ENCODE data around the gene SH3PXD2A. TPM values are rescaled to one million over a fixed set of nuclear protein-coding genes. Genes with fewer than 3 reads are reported as not detected.

Gene SH3PXD2A
- total and polyA plus RNA-seq, 12 donors = 6.9 to 44.9 (median 34.4) TPM

GRCh38 chr10:103678178-103678526 is 177.2 kb downstream of the SH3PXD2A start:
- ATAC-seq = peak; percentile 81 to 93 (median 88)
- no peaks in the 10 kb centered on the region for H3K9me3 ChIP-seq
- TF ChIP-seq, protein P1, sequence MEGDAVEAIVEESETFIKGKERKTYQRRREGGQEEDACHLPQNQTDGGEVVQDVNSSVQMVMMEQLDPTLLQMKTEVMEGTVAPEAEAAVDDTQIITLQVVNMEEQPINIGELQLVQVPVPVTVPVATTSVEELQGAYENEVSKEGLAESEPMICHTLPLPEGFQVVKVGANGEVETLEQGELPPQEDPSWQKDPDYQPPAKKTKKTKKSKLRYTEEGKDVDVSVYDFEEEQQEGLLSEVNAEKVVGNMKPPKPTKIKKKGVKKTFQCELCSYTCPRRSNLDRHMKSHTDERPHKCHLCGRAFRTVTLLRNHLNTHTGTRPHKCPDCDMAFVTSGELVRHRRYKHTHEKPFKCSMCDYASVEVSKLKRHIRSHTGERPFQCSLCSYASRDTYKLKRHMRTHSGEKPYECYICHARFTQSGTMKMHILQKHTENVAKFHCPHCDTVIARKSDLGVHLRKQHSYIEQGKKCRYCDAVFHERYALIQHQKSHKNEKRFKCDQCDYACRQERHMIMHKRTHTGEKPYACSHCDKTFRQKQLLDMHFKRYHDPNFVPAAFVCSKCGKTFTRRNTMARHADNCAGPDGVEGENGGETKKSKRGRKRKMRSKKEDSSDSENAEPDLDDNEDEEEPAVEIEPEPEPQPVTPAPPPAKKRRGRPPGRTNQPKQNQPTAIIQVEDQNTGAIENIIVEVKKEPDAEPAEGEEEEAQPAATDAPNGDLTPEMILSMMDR (IDR thresholded peaks at IDR 0.05) = no peak
- intact Hi-C loops (cut with DNase I) = loop anchor here in 1 of 10 donors (5.0 kb wide), 1 partner anchor 61 kb away; no protein-coding TSS in a partner anchor
- peaks cover 0 to 50% (median 28%) of the 10 kb centered on the region in 9 donors for H3K4me1 ChIP-seq
- peak overlapping the region in 8 of 10 donors; percentile 11 to 46 (median 35) for H3K4me3 ChIP-seq
- peak overlapping the region in 9 of 10 donors; percentile 57 to 90 (median 82) for H3K27ac ChIP-seq
- WGBS, 2 donors = 23 to 26% methylated on average over 12 of the region's 12 CpGs
- peak; percentile 83 to 89 for DNase-seq
- peaks cover 0 to 6% (median 0%) of the 10 kb centered on the region in 9 donors for H3K36me3 ChIP-seq
- no peaks in the 10 kb centered on the region for H3K27me3 ChIP-seq

GRCh38 chr10:103677486-103678177 is 177.7 kb downstream of the SH3PXD2A start:
- TF ChIP-seq, protein P1 (IDR thresholded peaks at IDR 0.05) = no peak
- peak in 3 of 8 donors; percentile 1 to 40 (median 6) for ATAC-seq
- Histone ChIP-seq H3K27me3 (no peaks in the 10 kb centered on the region), H3K27ac (peak overlapping the region; percentile 16 to 90 (median 82)), H3K9me3 (no peaks in the 10 kb centered on the region), H3K4me3 (peak overlapping the region in 8 of 10 donors; percentile 11 to 46 (median 35)), H3K4me1 (peaks cover 2 to 55% (median 30%) of the 10 kb centered on the region in 9 donors), H3K36me3 (peaks cover 0 to 6% (median 0%) of the 10 kb centered on the region in 9 donors)
- 53 to 55% methylated on average over 13 of the region's 13 CpGs for WGBS, 2 donors
- intact Hi-C loops (cut with DNase I) = loop anchor here in 1 of 10 donors (5.0 kb wide), 1 partner anchor 60 kb away; no protein-coding TSS in a partner anchor
- no peak for DNase-seq

- Histone ChIP-seq H3K4me1 (peaks cover 3 to 62% (median 37%) of the 10 kb centered on the region in 9 donors), H3K27me3 (no peaks in the 10 kb centered on the region), H3K27ac (peak overlapping the region; percentile 16 to 90 (median 82)), H3K9me3 (no peaks in the 10 kb centered on the region), H3K36me3 (peaks cover 0 to 6% (median 0%) of the 10 kb centered on the region in 9 donors), H3K4me3 (peak overlapping the region in 2 of 10 donors; percentile 39 to 46)
- TF ChIP-seq, protein P1 (IDR thresholded peaks at IDR 0.05) = no peak
- WGBS, 2 donors = 68 to 71% methylated on average over 16 of the region's 16 CpGs
- intact Hi-C loops (cut with DNase I) = loop anchor here in 1 of 10 donors (5.0 kb wide), 1 partner anchor 60 kb away; no protein-coding TSS in a partner anchor
- no peak for DNase-seq
- ATAC-seq = peak; percentile 41 to 68 (median 65)
These were observed 178.4 kb downstream of the SH3PXD2A start for GRCh38 chr10:103676851-103677417.

- TF ChIP-seq, protein P1 (IDR thresholded peaks at IDR 0.05) = no peak
- H3K36me3 ChIP-seq = peaks cover 0 to 6% (median 0%) of the 10 kb centered on the region in 9 donors
- intact Hi-C loops (cut with DNase I) = loop anchor here in 1 of 10 donors (5.0 kb wide), 1 partner anchor 59 kb away; no protein-coding TSS in a partner anchor
- 78% methylated on average over 7 of the region's 7 CpGs for WGBS, 2 donors
- H3K27me3 ChIP-seq = no peaks in the 10 kb centered on the region
- H3K4me3 ChIP-seq = no peak overlapping the region
- DNase-seq (no peak), ATAC-seq (peak in 2 of 8 donors; percentile 6 to 38)
- peak overlapping the region in 9 of 10 donors; percentile 16 to 90 (median 82) for H3K27ac ChIP-seq
- no peaks in the 10 kb centered on the region for H3K9me3 ChIP-seq
- H3K4me1 ChIP-seq = peaks cover 3 to 68% (median 37%) of the 10 kb centered on the region in 9 donors
These were observed 179.2 kb downstream of the SH3PXD2A start for GRCh38 chr10:103676058-103676785.

Data from heart right ventricle (tissue), 16 donors.